Calu3 (cell line): ENCODE data around the gene TIGD2. TPM values are rescaled to one million over a fixed set of nuclear protein-coding genes. Genes with fewer than 3 reads are reported as not detected.
A peak's percentile ranks its signal among the peaks of the same experiment; 100 is the strongest.

ENCODE experiments used
- BruUV-seq: library from RNA; stranded (reverse); fragments of 400-500 nt; replicated peaks from 2 replicates; lab custom pipeline; 2021; lab: Mats Ljungman, UMichigan
- CTCF ChIA-PET: fragments of 300-600 bp; sonication (Branson Sonifier 250); formaldehyde crosslinking; loops from one replicate; lab custom pipeline; 2022; ENCODE audit warnings: antibody characterized with exemption; lab: Charles Lee
- DNase-seq: peaks from one replicate; pipeline ENCODE4 v3.0.0; 2022
- H3K27ac Mint-ChIP-seq: one replicate; pipeline ENCODE4 v1.8.0; 2022; ENCODE audit warnings: mixed read lengths; ENCODE audit not compliant: unreplicated experiment
- H3K27me3 Mint-ChIP-seq: one replicate; pipeline ENCODE4 v1.8.0; 2022; ENCODE audit warnings: mixed read lengths; ENCODE audit not compliant: unreplicated experiment
- H3K36me3 Mint-ChIP-seq: one replicate; pipeline ENCODE4 v1.8.0; 2022; ENCODE audit warnings: mild to moderate bottlenecking, moderate library complexity, mixed read lengths; ENCODE audit not compliant: insufficient read depth, unreplicated experiment
- H3K4me1 Mint-ChIP-seq: one replicate; pipeline ENCODE4 v1.8.0; 2022; ENCODE audit warnings: mild to moderate bottlenecking, low read depth, mixed read lengths; ENCODE audit not compliant: unreplicated experiment
- H3K4me3 Mint-ChIP-seq: one replicate; pipeline ENCODE4 v1.8.0; 2022; ENCODE audit warnings: mild to moderate bottlenecking, low read depth, moderate library complexity, mixed read lengths; ENCODE audit not compliant: unreplicated experiment
- H3K9me3 Mint-ChIP-seq: one replicate; pipeline ENCODE4 v1.8.0; 2022; ENCODE audit warnings: low read depth, mixed read lengths; ENCODE audit not compliant: unreplicated experiment
- CTCF ChIP-seq: fragments of 200-600 bp; IDR thresholded peaks from one replicate; pipeline ENCODE4 v1.8.0; 2022; ENCODE audit warnings: antibody characterized with exemption; ENCODE audit not compliant: unreplicated experiment
- intact Hi-C: fragments of 100-400 bp; cut with micrococcal nuclease; formaldehyde crosslinking; loops from one replicate; pipeline ENCODE4 v1.10.0; 2022; ENCODE audit not compliant: unreplicated experiment
- total RNA-seq: library from RNA; stranded (reverse); gene quantifications from 2 replicates; pipeline ENCODE4 v1.2.3, GENCODE V29; 2022

The TIGD2 gene
- total RNA-seq, 1 experiment from 2014 or later, result 11.4 TPM

GRCh38 chr4:89156174-89156914, 45.0 kb downstream of the TIGD2 start:
- CTCF ChIA-PET, result no interaction called here
- intact Hi-C loops, result no loop called here
- DNase-seq, result no peak
- Mint-ChIP-seq H3K4me3 (no peak overlapping the region), H3K27me3 (no peaks in the 10 kb centered on the region), H3K27ac (no peak overlapping the region), H3K9me3 (peaks cover 2% of the 10 kb centered on the region), H3K4me1 (no peaks in the 10 kb centered on the region), H3K36me3 (no peaks in the 10 kb centered on the region)
- BruUV-seq, result no TSS peak
- no peak for TF ChIP-seq CTCF

DNA sequence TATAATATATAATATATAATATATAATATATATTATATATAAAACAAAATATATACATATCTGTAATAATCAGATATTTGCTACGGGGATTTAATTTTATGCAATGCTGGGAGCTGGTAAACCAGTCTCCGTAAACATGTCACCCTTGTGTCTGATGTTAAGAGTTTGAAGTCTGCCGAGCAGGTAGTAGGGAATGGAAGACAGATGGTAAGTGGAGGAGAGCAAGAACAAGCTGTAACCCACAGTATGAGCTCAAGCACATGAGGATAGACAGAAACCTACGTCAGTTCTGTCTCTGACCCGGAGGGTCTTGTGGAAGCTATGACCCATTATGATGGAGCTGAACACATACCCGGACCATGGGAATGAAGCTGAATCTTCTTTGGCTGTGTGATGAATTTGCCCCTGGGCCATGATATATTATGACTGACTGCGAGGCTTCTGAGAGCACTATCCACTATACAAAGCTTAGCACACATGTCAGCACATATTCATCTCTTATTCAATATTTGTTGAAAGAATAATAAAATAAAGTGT, 46.2 kb downstream of the TIGD2 start:
- no peaks in the 10 kb centered on the region for H3K27me3 Mint-ChIP-seq
- TF ChIP-seq CTCF, result no peak
- CTCF ChIA-PET, result no interaction called here
- no peak overlapping the region for H3K4me3 Mint-ChIP-seq
- H3K9me3 Mint-ChIP-seq, result no peaks in the 10 kb centered on the region
- no TSS peak for BruUV-seq
- intact Hi-C loops, result loop anchor here (2.0 kb wide), 1 partner anchor 69 kb away; no protein-coding TSS in a partner anchor
- H3K27ac Mint-ChIP-seq, result no peak overlapping the region
- no peak for DNase-seq
- H3K4me1 Mint-ChIP-seq, result no peaks in the 10 kb centered on the region
- H3K36me3 Mint-ChIP-seq, result no peaks in the 10 kb centered on the region

DNA sequence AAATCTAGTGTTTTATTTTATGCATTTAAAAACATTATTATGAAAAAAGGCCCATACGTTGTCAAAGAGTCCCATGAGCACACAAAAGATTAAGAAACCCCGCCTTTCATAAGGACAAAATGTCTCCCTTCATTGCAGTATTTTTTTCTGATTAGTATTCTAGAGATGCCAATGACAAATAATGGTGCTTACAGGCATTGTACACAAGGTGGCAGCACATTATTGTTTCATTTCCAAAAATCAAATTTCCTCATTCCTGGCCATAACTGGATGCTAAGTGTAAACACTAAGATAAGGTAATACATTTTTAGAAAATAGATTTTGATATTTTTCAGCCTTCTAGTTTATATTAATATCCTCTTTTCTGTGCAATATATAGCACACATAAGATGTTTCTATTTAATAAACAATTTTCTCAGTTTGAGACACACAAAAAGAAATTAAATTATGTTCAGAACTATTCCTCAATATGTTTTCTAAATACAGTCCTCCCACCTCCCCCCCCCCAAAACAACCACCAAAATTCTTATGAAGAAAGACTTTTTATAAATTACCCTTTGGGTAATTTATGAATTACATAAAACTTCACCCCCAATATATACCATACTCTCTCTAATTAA, 47.7 kb downstream of the TIGD2 start:
- Mint-ChIP-seq H3K4me3 (no peak overlapping the region), H3K4me1 (no peaks in the 10 kb centered on the region), H3K27ac (no peak overlapping the region), H3K27me3 (no peaks in the 10 kb centered on the region), H3K36me3 (no peaks in the 10 kb centered on the region), H3K9me3 (no peaks in the 10 kb centered on the region)
- intact Hi-C loops, result loop anchor here (1.0 to 2.0 kb wide), 2 partner anchors 68 to 275 kb away; no protein-coding TSS in a partner anchor
- CTCF ChIA-PET, result no interaction called here
- peak; percentile 16 for TF ChIP-seq CTCF
- DNase-seq, result peak; percentile 20
- BruUV-seq, result no TSS peak

DNA sequence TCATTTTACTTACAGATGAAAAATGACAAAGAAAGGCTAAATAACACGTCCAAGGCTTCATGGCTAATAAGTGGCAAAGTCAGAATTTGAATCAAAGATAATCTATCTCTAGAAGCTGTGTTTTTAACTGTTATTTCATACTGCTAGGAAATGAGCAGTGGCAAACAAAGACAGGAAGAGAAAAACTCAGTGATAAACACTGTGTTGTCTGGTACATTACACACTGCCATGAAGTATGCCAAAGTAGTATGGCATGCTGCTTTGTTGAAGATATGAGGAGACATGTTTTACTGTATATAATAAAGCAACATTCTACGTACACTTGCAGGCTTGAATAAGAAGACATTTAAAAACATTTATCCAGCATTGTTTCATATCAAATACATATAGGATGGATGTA, 49.5 kb downstream of the TIGD2 start:
- DNase-seq, result no peak
- Mint-ChIP-seq H3K4me3 (no peak overlapping the region), H3K4me1 (no peaks in the 10 kb centered on the region), H3K36me3 (no peaks in the 10 kb centered on the region), H3K27me3 (no peaks in the 10 kb centered on the region), H3K27ac (no peak overlapping the region), H3K9me3 (no peaks in the 10 kb centered on the region)
- TF ChIP-seq CTCF, result no peak
- CTCF ChIA-PET, result no interaction called here
- intact Hi-C loops, result no loop called here
- BruUV-seq, result no TSS peak
